GM19467 (cell line): ENCODE data around the gene CCNB1IP1.
"Not testable (repeated sequence)": the region's sequence is repeated elsewhere in the genome, so short reads cannot be mapped to it uniquely, and the experiment has no call there.

Source experiments
- ATAC-seq: cut with Tn5 transposase; IDR thresholded peaks from one replicate; pipeline ENCODE4 v1.9.1; 2021; ENCODE audit warnings: mild to moderate bottlenecking, moderate library complexity; ENCODE audit not compliant: unreplicated experiment

CCNB1IP1 gene

GRCh38 chr14:20333494-20333841, 389 bp upstream of the CCNB1IP1 start:
- no peak for ATAC-seq

GRCh38 chr14:20332431-20332787, 670 bp downstream of the CCNB1IP1 start:
- no peak for ATAC-seq

GRCh38 chr14:20331053-20331613, 1.9 kb downstream of the CCNB1IP1 start:
- no peak for ATAC-seq

GRCh38 chr14:20329355-20329754, 3.7 kb downstream of the CCNB1IP1 start:
- ATAC-seq = no peak

GRCh38 chr14:20328705-20329104, 4.4 kb downstream of the CCNB1IP1 start:
- no peak for ATAC-seq

- ATAC-seq = no peak
These were observed 5.8 kb downstream of the CCNB1IP1 start for GRCh38 chr14:20327005-20327869.

GRCh38 chr14:20317720-20318119, 15.4 kb downstream of the CCNB1IP1 start:
- no peak for ATAC-seq

- no peak for ATAC-seq
These were observed 19.1 kb downstream of the CCNB1IP1 start for GRCh38 chr14:20314026-20314425.

- ATAC-seq = no peak
These were observed 27.0 kb downstream of the CCNB1IP1 start for GRCh38 chr14:20306079-20306423.

- ATAC-seq = peak; percentile 93
These were observed 27.6 kb downstream of the CCNB1IP1 start, which contains the start of gene TTC5 for GRCh38 chr14:20305265-20306078. Gene TTC5 (minus strand): TSS chr14:20305951. CDS start chr14:20305937, 14 bp downstream.

GRCh38 chr14:20302042-20302755, 30.9 kb downstream of the CCNB1IP1 start:
- no peak for ATAC-seq

GRCh38 chr14:20295067-20295466, 38.0 kb downstream of the CCNB1IP1 start:
- ATAC-seq = peak; percentile 72

- ATAC-seq = no peak
These were observed 38.4 kb downstream of the CCNB1IP1 start for GRCh38 chr14:20294636-20295035.

- ATAC-seq = not testable (repeated sequence)
These were observed 51.1 kb downstream of the CCNB1IP1 start for GRCh38 chr14:20281998-20282397.

GRCh38 chr14:20280265-20280664, 52.8 kb downstream of the CCNB1IP1 start:
- ATAC-seq = not testable (repeated sequence)

GRCh38 chr14:20278414-20278813, 54.7 kb downstream of the CCNB1IP1 start:
- no peak for ATAC-seq

GRCh38 chr14:20277409-20277808, 55.7 kb downstream of the CCNB1IP1 start:
- ATAC-seq = no peak

- ATAC-seq = no peak
These were observed 59.0 kb downstream of the CCNB1IP1 start for GRCh38 chr14:20274062-20274461.

GRCh38 chr14:20264361-20264760, 68.7 kb downstream of the CCNB1IP1 start:
- ATAC-seq = not testable (repeated sequence)

GRCh38 chr14:20262642-20263128, 70.4 kb downstream of the CCNB1IP1 start:
- no peak for ATAC-seq
